Mammary epithelial cell (primary cell): ENCODE measurements around the gene FBXW2.

ENCODE experiments used
- EZH2 ChIP-seq: IDR thresholded peaks from 2 replicates; pipeline ENCODE4 v1.6.1; 2012; ENCODE audit warnings: low read length, inconsistent platforms, borderline replicate concordance
- TF ChIP-seq, protein P1 (sequence below), 2 donors: IDR thresholded peaks in 1 of 2; conservative IDR thresholded peaks in 1 of 2; 2 replicates each; pipeline ENCODE4 v1.5.1; 2011 to 2012; ENCODE audit warnings: inconsistent platforms in 2 of 2, low read length in 2 of 2, mild to moderate bottlenecking in 2 of 2, control low read depth in 1 of 2, low read depth in 1 of 2; ENCODE audit not compliant: insufficient read depth in 1 of 2; ENCODE audit errors: extremely low read depth in 1 of 2

DNA sequence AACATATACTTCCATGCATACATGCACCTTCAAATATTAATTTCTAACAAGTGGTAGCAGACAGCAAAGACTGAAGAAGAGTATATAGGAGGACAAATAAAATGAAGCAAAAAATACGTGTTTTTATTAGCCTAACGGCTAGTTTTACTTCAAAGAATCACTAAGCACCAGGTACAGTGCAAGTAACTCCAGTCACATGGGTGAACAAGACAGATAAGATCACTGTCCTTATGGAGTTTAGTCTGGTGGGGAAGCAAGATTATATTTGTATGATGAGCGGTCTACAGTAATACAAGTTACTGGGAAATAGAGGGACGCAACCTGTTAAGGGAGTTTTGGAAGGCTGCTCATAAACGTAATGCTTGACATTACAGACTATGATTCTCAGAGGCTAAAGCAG, 16.0 kb downstream of the FBXW2 start:
- TF ChIP-seq, protein P1, sequence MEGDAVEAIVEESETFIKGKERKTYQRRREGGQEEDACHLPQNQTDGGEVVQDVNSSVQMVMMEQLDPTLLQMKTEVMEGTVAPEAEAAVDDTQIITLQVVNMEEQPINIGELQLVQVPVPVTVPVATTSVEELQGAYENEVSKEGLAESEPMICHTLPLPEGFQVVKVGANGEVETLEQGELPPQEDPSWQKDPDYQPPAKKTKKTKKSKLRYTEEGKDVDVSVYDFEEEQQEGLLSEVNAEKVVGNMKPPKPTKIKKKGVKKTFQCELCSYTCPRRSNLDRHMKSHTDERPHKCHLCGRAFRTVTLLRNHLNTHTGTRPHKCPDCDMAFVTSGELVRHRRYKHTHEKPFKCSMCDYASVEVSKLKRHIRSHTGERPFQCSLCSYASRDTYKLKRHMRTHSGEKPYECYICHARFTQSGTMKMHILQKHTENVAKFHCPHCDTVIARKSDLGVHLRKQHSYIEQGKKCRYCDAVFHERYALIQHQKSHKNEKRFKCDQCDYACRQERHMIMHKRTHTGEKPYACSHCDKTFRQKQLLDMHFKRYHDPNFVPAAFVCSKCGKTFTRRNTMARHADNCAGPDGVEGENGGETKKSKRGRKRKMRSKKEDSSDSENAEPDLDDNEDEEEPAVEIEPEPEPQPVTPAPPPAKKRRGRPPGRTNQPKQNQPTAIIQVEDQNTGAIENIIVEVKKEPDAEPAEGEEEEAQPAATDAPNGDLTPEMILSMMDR (conservative IDR thresholded peaks at IDR 0.05 in 1 of 2, IDR thresholded peaks at IDR 0.05 in 1 of 2; ENCODE audit: extremely low read depth in 1 of 2, insufficient read depth in 1 of 2, low read depth in 1 of 2, low read length in 2 of 2): no peak
- TF ChIP-seq EZH2: no peak
